NCI-H128 (cell line): ENCODE data around the gene DNALI1.

ENCODE experiments used
- DNase-seq: peaks from one replicate; lab custom pipeline; 2025; ENCODE audit not compliant: unreplicated experiment; lab: John Stamatoyannopoulos, UW

The DNALI1 gene

GRCh38 chr1:37599940-37600339 is 43.2 kb downstream of the DNALI1 start:
- DNase-seq: no peak

- no peak for DNase-seq
Observed at GRCh38 chr1:37601441-37601840, 44.7 kb downstream of the DNALI1 start.

DNA sequence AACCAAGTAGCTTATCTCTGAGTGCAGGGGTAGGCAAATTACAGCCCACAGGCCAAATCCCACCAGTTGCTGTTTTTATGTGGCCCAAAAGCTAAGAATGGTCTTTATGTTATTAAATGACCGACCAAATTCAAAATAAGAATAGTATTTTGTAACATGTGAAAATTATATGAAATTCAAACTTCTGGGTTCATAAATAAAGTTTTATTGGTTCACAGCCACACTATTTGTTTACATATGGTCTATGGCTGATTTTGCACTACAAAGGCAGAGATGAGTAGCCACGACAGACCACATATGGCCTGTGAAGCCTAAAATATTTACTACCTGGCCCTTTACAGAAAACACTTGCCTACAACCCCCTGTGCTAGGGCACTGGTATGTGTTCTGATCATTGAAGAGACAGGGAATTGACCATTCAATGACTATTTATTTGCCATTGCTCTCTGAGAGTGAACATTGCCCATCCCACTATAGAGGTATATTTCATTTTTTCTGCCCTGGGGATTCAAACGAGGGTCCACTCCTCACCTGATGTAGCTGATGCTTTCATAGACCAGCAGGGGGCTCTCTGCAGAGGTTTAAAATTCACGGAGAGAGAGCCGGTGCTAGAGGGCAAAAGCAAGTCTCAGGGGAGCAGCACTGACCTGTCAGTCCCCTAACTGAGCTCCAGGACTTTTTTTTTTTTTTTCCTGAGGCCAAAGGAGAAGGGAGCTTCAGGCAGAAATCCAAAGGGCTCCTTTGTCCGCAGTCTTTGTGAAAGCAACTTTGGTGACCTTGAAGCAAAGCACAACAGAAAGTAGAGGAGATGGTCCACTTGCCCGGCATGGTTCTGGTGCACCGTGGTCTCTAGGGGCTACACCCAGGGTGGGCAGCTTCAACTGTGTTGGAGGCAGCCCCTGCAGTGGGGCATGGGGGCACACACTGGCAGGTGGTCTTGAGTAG is 46.3 kb downstream of the DNALI1 start:
- peak; percentile 38 for DNase-seq

DNA sequence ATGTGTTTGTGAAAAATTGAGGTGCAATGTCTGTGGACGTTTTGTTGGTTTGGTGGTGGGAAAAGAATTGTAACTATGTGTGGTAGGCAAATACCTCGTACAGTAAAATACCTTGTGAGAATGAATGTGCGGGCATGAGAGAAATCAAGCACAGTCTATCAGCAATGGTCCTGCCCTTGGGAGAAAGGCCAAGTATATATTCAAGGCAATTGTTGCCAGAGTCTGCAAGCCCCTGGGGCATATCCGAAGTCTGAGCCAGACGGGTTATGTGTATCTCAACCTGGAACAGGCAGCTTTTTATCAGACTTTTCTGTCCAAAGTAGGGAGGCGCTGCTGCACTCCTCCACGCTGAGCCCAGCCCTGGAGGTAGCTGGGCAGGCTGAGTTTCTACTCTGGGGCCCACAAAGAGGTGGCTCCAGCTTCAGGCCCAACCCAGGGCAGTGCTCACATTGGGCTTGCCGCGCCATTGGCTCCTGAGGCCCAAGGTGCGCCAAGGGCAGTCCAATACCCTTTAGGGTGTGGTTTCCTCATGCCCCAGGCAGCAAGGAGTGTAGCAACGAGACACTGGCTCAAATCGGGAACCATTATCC is 48.4 kb downstream of the DNALI1 start:
- no peak for DNase-seq

DNA sequence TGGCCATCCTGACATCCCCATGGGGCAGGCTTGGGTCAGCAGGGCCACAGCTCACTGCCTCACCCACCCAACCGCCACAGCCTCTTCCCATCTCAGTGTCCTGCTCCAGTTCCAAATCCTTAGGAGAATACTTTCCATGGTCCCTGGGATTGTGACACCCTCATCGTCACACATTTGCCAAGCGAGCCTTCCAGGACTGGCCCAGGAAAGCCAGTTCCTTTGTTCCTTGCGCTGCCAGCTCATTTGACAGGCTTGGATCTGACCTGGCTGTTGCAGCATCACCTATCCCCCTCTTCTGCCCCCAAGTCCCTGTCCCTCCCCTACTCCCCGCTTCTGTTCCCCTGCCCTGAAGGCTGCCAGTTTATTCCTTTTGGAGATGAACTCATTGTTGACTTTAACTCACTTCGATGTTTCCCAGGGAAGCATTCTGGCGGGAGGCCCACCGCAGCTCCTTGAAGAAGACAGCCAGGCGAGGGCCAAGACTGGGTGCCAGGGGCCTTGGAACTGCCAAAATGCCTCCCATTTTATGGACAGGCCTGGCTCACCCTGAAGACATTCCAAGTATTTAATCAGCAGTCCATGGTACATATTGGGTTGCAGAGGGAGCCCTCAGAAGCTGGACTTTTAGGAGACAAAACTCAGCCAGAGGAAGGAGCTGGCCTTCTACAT is 49.2 kb downstream of the DNALI1 start:
- DNase-seq: no peak

DNA sequence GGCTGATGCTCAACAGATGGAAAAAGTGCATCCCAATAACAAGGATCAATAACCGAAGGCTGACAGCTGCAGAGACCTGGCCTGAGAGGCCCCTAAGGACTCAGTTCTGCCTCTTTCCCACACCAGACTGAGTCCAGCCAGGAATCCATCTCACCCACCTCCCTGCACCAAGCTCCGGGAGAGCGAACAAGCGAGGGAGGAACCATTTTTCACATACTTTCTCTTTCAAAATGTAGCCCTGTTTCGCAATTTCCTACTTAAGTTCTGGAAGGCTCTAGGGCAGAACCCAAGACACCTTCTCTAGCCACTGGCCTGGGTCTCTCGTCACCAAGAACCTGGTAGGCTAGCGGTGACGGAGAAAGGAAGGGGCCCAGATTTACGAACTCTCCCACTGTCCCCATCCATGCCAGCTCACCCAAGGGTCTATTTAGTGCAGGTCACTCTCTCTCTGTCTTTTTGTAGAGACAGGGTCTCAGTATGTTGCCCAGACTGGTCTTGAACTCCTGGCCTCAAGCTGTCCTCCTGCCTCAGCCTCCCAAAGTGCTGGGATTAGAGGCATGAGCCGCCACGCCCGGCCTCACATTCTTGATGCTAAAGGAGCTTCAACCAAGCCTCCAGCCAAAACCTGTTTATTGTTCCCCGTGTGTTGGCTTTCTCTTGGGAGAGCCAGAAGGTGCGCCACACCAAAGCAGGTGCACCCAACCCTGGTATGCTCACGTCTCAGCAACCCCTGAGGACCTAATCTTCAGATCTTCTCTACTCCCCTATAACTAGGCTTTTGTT is 49.9 kb downstream of the DNALI1 start:
- no peak for DNase-seq

DNA sequence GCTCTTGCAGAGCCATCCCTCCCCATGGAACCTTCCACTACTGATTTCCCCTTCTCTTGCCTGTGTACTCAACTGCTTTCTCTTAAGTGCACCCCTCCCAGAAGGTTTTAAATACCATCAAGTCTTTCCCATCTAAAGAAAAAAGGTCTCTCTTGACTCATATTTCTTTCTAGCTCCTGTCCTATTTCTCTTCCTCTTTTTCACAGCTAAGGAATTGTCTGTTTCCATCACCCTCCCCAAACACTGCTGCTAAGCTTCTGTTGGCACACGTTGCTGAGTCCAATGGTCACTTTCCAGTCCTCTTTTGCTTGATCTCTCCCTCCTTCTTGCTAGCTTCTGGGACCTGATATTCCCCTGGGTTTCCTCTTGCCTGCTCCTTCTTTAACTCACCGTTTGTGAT is 52.3 kb downstream of the DNALI1 start:
- DNase-seq: no peak

- DNase-seq: no peak
Observed at GRCh38 chr1:37609994-37610393, 53.3 kb downstream of the DNALI1 start.

GRCh38 chr1:37612186-37612585 is 55.4 kb downstream of the DNALI1 start:
- no peak for DNase-seq

- no peak for DNase-seq
Observed at GRCh38 chr1:37614105-37614504, 57.4 kb downstream of the DNALI1 start.

GRCh38 chr1:37616330-37616729 is 59.6 kb downstream of the DNALI1 start:
- no peak for DNase-seq
